Endodermal cell (in vitro differentiated cells): Measurements from ENCODE around the gene MOB3B. TPM values are rescaled to one million over a fixed set of nuclear protein-coding genes. Genes with fewer than 3 reads are reported as not detected.
A peak's percentile ranks its signal among the peaks of the same experiment; 100 is the strongest.

ENCODE experiments used
- DNase-seq: peaks from one replicate; pipeline ENCODE4 v3.0.0-alpha.2; 2017
- H3K27ac ChIP-seq: 2 replicates; pipeline ENCODE4 v1.5.1; 2013; ENCODE audit warnings: mild to moderate bottlenecking, low read depth, low read length, moderate library complexity
- H3K27me3 ChIP-seq: 2 replicates; pipeline ENCODE4 v1.6.1; 2013; ENCODE audit warnings: mild to moderate bottlenecking, low read length, moderate library complexity; ENCODE audit not compliant: insufficient read depth, control insufficient read depth, poor library complexity, severe bottlenecking
- H3K36me3 ChIP-seq: 2 replicates; pipeline ENCODE4 v1.7.0; 2013; ENCODE audit warnings: mild to moderate bottlenecking, low read length, moderate library complexity; ENCODE audit not compliant: control insufficient read depth, insufficient read depth
- H3K4me1 ChIP-seq: one replicate; pipeline ENCODE4 v1.7.0; 2013; ENCODE audit warnings: low read length; ENCODE audit not compliant: control insufficient read depth, insufficient read depth
- H3K4me3 ChIP-seq: 2 replicates; pipeline ENCODE4 v1.5.1; 2013; ENCODE audit warnings: mild to moderate bottlenecking, low read length, moderate library complexity
- H3K9ac ChIP-seq: 2 replicates; pipeline ENCODE4 v1.6.1; 2013; ENCODE audit warnings: mild to moderate bottlenecking, low read length, moderate library complexity; ENCODE audit not compliant: poor library complexity, severe bottlenecking; ENCODE audit errors: extremely low read depth
- H3K9me3 ChIP-seq: 2 replicates; pipeline ENCODE4 v1.6.1; 2013; ENCODE audit warnings: mild to moderate bottlenecking, low read length, moderate library complexity; ENCODE audit not compliant: control insufficient read depth
- H3K27ac Mint-ChIP-seq: 2 replicates; pipeline ENCODE4 v1.8.0; 2020; ENCODE audit warnings: mixed read lengths
- H3K27me3 Mint-ChIP-seq: 2 replicates; pipeline ENCODE4 v1.8.0; 2021; ENCODE audit warnings: mild to moderate bottlenecking, mixed read lengths; ENCODE audit not compliant: insufficient read depth
- H3K36me3 Mint-ChIP-seq: 2 replicates; pipeline ENCODE4 v1.8.0; 2020; ENCODE audit warnings: low read depth, mixed read lengths
- H3K4me1 Mint-ChIP-seq: 2 replicates; pipeline ENCODE4 v1.8.0; 2020; ENCODE audit warnings: mixed read lengths
- H3K4me3 Mint-ChIP-seq: 2 replicates; pipeline ENCODE4 v1.8.0; 2020; ENCODE audit warnings: mild to moderate bottlenecking, moderate library complexity, mixed read lengths
- H3K9me3 Mint-ChIP-seq: 2 replicates; pipeline ENCODE4 v1.8.0; 2020; ENCODE audit warnings: mild to moderate bottlenecking, mixed read lengths
- WGBS, 2 experiments: methylation state at CpG; one replicate each; pipeline versions ENCODE4 v1.1.5 to v1.1.7; 2013; ENCODE audit warnings: missing lambda C conversion rate in 2 of 2, mixed read lengths in 1 of 2; ENCODE audit not compliant: insufficient coverage in 1 of 2, insufficient read length in 1 of 2; 5-methylcytosine and 5-hydroxymethylcytosine counted together
- total RNA-seq, 2 donors: library from RNA; stranded (reverse); fragmentation: NEBNext Ultra II Directional in 1 of 2; extraction: Animal tissue kit (Norgen Biotek cat#: 25700) in 1 of 2; gene quantifications; 2 replicates in 1 of 2; 3 replicates in 1 of 2; pipeline ENCODE4 v1.2.1, GENCODE V29; 2021
- TF ChIP-seq, protein P1 (sequence below): fragments of 200-600 bp; sonication (generic); conservative IDR thresholded peaks from 2 replicates; pipeline ENCODE4 v1.5.0; 2021; ENCODE audit warnings: antibody characterized with exemption, mild to moderate bottlenecking

The MOB3B gene
- total RNA-seq, 2 donors from 2014 or later: 5.6 to 6.2 TPM

DNA sequence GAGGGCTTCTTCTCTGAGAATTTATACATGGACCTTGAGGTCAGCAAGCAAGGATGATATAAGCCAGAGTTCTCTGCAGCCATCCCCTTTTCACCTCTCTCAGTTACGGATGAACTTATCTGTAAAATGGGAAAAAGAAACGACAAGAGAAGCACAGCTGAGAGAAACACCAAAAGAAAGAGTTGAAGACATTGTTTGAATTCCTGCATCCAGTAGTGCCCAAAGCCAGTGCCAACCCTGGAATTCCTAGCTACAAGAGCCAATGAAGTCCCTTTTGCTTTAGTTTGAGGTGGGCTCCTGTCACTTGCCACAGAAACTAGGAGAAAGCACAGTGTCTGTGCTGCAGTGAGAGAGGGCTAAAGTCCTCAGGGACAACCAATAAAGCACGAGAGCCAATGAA is 6.6 kb upstream of the MOB3B start:
- Mint-ChIP-seq H3K27me3 (no peaks in the 10 kb centered on the region), H3K4me1 (no peaks in the 10 kb centered on the region), H3K36me3 (peaks cover 2% of the 10 kb centered on the region), H3K4me3 (no peak overlapping the region), H3K9me3 (no peaks in the 10 kb centered on the region), H3K27ac (no peak overlapping the region)
- no peak for DNase-seq
- Histone ChIP-seq H3K27ac (no peak overlapping the region), H3K9ac (no peak overlapping the region), H3K9me3 (no peaks in the 10 kb centered on the region), H3K4me3 (no peak overlapping the region), H3K4me1 (no peaks in the 10 kb centered on the region), H3K27me3 (no peaks in the 10 kb centered on the region), H3K36me3 (no peaks in the 10 kb centered on the region)
- TF ChIP-seq, protein P1, sequence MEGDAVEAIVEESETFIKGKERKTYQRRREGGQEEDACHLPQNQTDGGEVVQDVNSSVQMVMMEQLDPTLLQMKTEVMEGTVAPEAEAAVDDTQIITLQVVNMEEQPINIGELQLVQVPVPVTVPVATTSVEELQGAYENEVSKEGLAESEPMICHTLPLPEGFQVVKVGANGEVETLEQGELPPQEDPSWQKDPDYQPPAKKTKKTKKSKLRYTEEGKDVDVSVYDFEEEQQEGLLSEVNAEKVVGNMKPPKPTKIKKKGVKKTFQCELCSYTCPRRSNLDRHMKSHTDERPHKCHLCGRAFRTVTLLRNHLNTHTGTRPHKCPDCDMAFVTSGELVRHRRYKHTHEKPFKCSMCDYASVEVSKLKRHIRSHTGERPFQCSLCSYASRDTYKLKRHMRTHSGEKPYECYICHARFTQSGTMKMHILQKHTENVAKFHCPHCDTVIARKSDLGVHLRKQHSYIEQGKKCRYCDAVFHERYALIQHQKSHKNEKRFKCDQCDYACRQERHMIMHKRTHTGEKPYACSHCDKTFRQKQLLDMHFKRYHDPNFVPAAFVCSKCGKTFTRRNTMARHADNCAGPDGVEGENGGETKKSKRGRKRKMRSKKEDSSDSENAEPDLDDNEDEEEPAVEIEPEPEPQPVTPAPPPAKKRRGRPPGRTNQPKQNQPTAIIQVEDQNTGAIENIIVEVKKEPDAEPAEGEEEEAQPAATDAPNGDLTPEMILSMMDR: no peak
- WGBS, 2 experiments: 82 to 86% methylated on average over 3 of the region's 3 CpGs

DNA sequence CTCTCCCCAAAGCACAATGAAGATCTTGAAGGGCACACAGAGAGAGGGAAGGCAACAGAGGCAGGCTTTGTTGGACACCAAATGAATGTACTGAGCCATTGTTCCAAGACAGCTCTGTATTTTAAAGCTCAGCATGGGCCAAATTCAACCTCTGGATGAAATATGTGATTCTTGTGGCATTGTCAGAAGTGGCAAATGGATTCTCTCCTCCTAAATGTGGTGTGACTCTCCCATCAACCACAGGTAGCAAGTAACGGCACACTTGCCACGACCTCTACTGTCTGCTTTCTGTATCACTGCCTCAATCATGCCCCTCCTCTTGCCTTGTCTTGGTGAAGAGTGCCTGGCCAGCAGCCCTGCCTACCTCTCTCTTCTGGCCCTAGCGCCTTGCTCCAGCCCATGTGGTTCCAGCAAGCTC is 6.1 kb upstream of the MOB3B start:
- Mint-ChIP-seq H3K9me3 (no peaks in the 10 kb centered on the region), H3K27ac (no peak overlapping the region), H3K4me1 (no peaks in the 10 kb centered on the region), H3K4me3 (no peak overlapping the region), H3K27me3 (peaks cover 3% of the 10 kb centered on the region), H3K36me3 (no peaks in the 10 kb centered on the region)
- Histone ChIP-seq H3K4me1 (no peaks in the 10 kb centered on the region), H3K27me3 (peaks cover 2% of the 10 kb centered on the region), H3K4me3 (no peak overlapping the region), H3K27ac (no peak overlapping the region), H3K9ac (no peak overlapping the region), H3K36me3 (no peaks in the 10 kb centered on the region), H3K9me3 (no peaks in the 10 kb centered on the region)
- 38 to 39% methylated on average over 3 of the region's 3 CpGs for WGBS, 2 experiments
- peak; percentile 87 for DNase-seq
- TF ChIP-seq, protein P1: peak; percentile 79

DNA sequence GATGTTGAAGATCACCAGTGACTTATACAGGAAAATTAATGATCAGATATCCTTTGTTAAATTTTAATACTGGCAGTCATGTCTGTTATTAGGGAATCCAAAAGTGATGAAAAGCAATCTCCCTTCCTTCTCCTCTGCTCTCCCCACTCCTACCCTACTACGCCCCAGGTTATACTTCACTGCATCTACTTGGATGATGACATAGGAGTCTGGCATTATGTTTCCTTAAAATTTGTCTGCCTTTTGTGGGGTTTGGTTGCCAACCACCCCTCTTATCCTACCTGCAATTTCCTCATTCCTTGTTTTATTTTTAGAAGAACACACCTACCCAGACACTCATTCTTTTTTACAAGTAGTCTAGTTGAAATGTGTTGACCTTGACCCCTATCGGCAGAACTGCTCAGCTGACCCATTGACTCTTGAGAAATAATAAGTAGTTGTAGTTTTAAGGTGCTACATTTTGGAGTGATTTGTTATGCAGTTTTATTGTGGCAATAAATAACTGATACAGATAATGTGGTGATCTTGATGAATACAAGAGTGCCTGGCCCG is 5.1 kb upstream of the MOB3B start:
- Mint-ChIP-seq H3K27ac (no peak overlapping the region), H3K36me3 (no peaks in the 10 kb centered on the region), H3K4me3 (no peak overlapping the region), H3K9me3 (no peaks in the 10 kb centered on the region), H3K27me3 (peaks cover 5% of the 10 kb centered on the region), H3K4me1 (peaks cover 2% of the 10 kb centered on the region)
- Histone ChIP-seq H3K27me3 (peaks cover 5% of the 10 kb centered on the region), H3K36me3 (no peaks in the 10 kb centered on the region), H3K4me3 (no peak overlapping the region), H3K27ac (no peak overlapping the region), H3K9ac (no peak overlapping the region), H3K4me1 (no peaks in the 10 kb centered on the region), H3K9me3 (no peaks in the 10 kb centered on the region)
- TF ChIP-seq, protein P1: no peak
- 91 to 100% methylated on average over 1 to 3 of the region's 3 CpGs for WGBS, 2 experiments
- no peak for DNase-seq
